Fibroblast of skin of scalp (primary cell): ENCODE data around the gene REPS1.

Experiments
- DNase-seq: peaks from one replicate; pipeline ENCODE4 v3.0.0-alpha.2; 2013

REPS1 gene

GRCh38 chr6:138923561-138923960, 64.5 kb downstream of the REPS1 start:
- DNase-seq, result no peak

GRCh38 chr6:138920906-138921305, 67.1 kb downstream of the REPS1 start:
- no peak for DNase-seq

- no peak for DNase-seq
Observed at GRCh38 chr6:138914701-138915100, 73.4 kb downstream of the REPS1 start.

GRCh38 chr6:138912308-138912707, 75.7 kb downstream of the REPS1 start:
- peak; percentile 6 for DNase-seq

GRCh38 chr6:138909975-138910374, 78.1 kb downstream of the REPS1 start:
- no peak for DNase-seq

GRCh38 chr6:138909511-138909910, 78.5 kb downstream of the REPS1 start:
- DNase-seq, result no peak

GRCh38 chr6:138907167-138907566, 80.9 kb downstream of the REPS1 start:
- no peak for DNase-seq

- DNase-seq, result no peak
Observed at GRCh38 chr6:138897031-138897430, 91.0 kb downstream of the REPS1 start.

GRCh38 chr6:138896104-138896756, 91.8 kb downstream of the REPS1 start:
- no peak for DNase-seq

GRCh38 chr6:138891255-138891986, 96.6 kb downstream of the REPS1 start:
- no peak for DNase-seq

GRCh38 chr6:138885156-138885819, 102.8 kb downstream of the REPS1 start:
- no peak for DNase-seq

GRCh38 chr6:138882369-138883017, 105.6 kb downstream of the REPS1 start:
- no peak for DNase-seq

GRCh38 chr6:138873191-138873590, 114.9 kb downstream of the REPS1 start:
- no peak for DNase-seq

- no peak for DNase-seq
Observed at GRCh38 chr6:138869398-138869797, 118.7 kb downstream of the REPS1 start.

- DNase-seq, result no peak
Observed at GRCh38 chr6:138868181-138868580, 119.9 kb downstream of the REPS1 start.

GRCh38 chr6:138865480-138866109, 122.5 kb downstream of the REPS1 start:
- no peak for DNase-seq

- DNase-seq, result no peak
Observed at GRCh38 chr6:138864343-138864890, 123.6 kb downstream of the REPS1 start.

- DNase-seq, result peak; percentile 18
Observed at GRCh38 chr6:138863321-138863720, 124.7 kb downstream of the REPS1 start.

GRCh38 chr6:138862456-138862855, 125.6 kb downstream of the REPS1 start:
- no peak for DNase-seq

GRCh38 chr6:138857775-138858174, 130.3 kb downstream of the REPS1 start:
- no peak for DNase-seq

GRCh38 chr6:138856654-138857053, 131.4 kb downstream of the REPS1 start:
- DNase-seq, result no peak
